Sigmoid colon (tissue), 7 donors: ENCODE results near the gene CPS1. TPM values are rescaled to one million over a fixed set of nuclear protein-coding genes. Genes with fewer than 3 reads are reported as not detected.

Experiments used
- DNase-seq: peaks from one replicate; pipeline ENCODE4 v3.0.0-alpha.2; 2019
- H3K27ac ChIP-seq, 4 donors: fragments of 200-600 bp; sonication (generic); one replicate each; pipeline ENCODE4 v1.5.1; 2016 to 2019; ENCODE audit warnings: mild to moderate bottlenecking in 1 of 4
- H3K27me3 ChIP-seq, 3 donors: fragments of 200-600 bp; sonication (generic); one replicate each; pipeline ENCODE4 v1.5.1; 2019; ENCODE audit warnings: mild to moderate bottlenecking in 1 of 3
- H3K36me3 ChIP-seq, 4 donors: fragments of 200-600 bp; sonication (generic); one replicate each; pipeline ENCODE4 v1.5.1; 2016 to 2019
- H3K4me1 ChIP-seq, 4 donors: fragments of 200-600 bp; sonication (generic); one replicate each; pipeline ENCODE4 v1.5.1; 2017 to 2019
- H3K4me3 ChIP-seq, 4 donors: fragments of 200-600 bp; sonication (generic); one replicate each; pipeline ENCODE4 v1.5.1; 2017 to 2019; ENCODE audit warnings: mild to moderate bottlenecking in 2 of 4, moderate library complexity in 1 of 4
- H3K9me3 ChIP-seq, 4 donors: fragments of 200-600 bp in 3 of 4; sonication (generic) in 3 of 4; one replicate each; pipeline versions ENCODE4 v1.5.1 to v1.6.1; 2013 to 2019
- CTCF ChIP-seq, 4 experiments: fragments of 450-650 bp in 3 of 4; fragments of 200-600 bp in 1 of 4; IDR thresholded peaks; one replicate each; pipeline ENCODE4 v1.5.1; 2016 to 2019; ENCODE audit warnings: antibody characterized with exemption in 4 of 4, mild to moderate bottlenecking in 3 of 4, moderate library complexity in 2 of 4
- EP300 ChIP-seq, 4 donors: sonication (generic); formaldehyde crosslinking; IDR thresholded peaks; one replicate each; pipeline ENCODE4 v1.6.1; 2017; ENCODE audit warnings: antibody characterized with exemption in 4 of 4
- POLR2A ChIP-seq, 2 donors: fragments of 450-650 bp; IDR thresholded peaks; one replicate each; pipeline ENCODE4 v1.6.1; 2016; ENCODE audit warnings: antibody characterized with exemption in 2 of 2, mild to moderate bottlenecking in 2 of 2, moderate library complexity in 2 of 2
- POLR2AphosphoS5 ChIP-seq, 4 donors: sonication (generic); formaldehyde crosslinking; IDR thresholded peaks; one replicate each; pipeline ENCODE4 v1.6.1; 2017; ENCODE audit warnings: antibody characterized with exemption in 4 of 4
- WGBS, 2 donors: extraction: QIAGEN DNeasy Blood & Tissue Kit; methylation state at CpG; one replicate each; pipeline ENCODE4 v1.1.7; 2013; 5-methylcytosine and 5-hydroxymethylcytosine counted together
- intact Hi-C: fragments of 100-400 bp; cut with DNase I; formaldehyde crosslinking; loops from one replicate; pipeline ENCODE4 v1.15.1; 2023
- polyA plus RNA-seq, 3 donors: library from polyadenylated mRNA; stranded (reverse); fragments of 200-250 nt; gene quantifications; one replicate each; pipeline ENCODE4 v1.2.3, GENCODE V29; 2013
- total RNA-seq, 4 donors: library from RNA; depleted of rRNA; stranded (reverse); fragments of >200 nt; gene quantifications; one replicate each; pipeline ENCODE4 v1.1.0, GENCODE V29; 2016
- donor health status: healthy with polysubstance abuse.
- donor health status: Bipolar disorder and iron deficiency.
- donor health status: healthy.

CPS1 gene
- total and polyA plus RNA-seq, 7 donors, result 0.29 to 2.9 (median 2.2) TPM; not detected in 2

- Histone ChIP-seq H3K4me1 (no peaks in the 10 kb centered on the region), H3K36me3 (no peaks in the 10 kb centered on the region), H3K9me3 (no peaks in the 10 kb centered on the region), H3K27ac (no peak overlapping the region), H3K27me3 (no peaks in the 10 kb centered on the region), H3K4me3 (no peak overlapping the region)
- WGBS, 2 donors, result 60 to 63% methylated on average over 4 of the region's 4 CpGs
- no peak for TF ChIP-seq POLR2AphosphoS5 (IDR thresholded peaks at IDR 0.05)
- TF ChIP-seq CTCF (IDR thresholded peaks at IDR 0.05), result no peak
- no peak for TF ChIP-seq EP300 (IDR thresholded peaks at IDR 0.05)
- no peak for TF ChIP-seq POLR2A (IDR thresholded peaks at IDR 0.05)
- DNase-seq, result no peak
- intact Hi-C loops, result no loop called here
Measured at GRCh38 chr2:210626849-210627248, 70.5 kb downstream of the CPS1 start.

GRCh38 chr2:210630873-210631560 lies 74.6 kb downstream of the CPS1 start:
- no peak overlapping the region for H3K4me3 ChIP-seq
- H3K9me3 ChIP-seq, result no peaks in the 10 kb centered on the region
- intact Hi-C loops, result no loop called here
- no peak overlapping the region for H3K27ac ChIP-seq
- 72 to 79% methylated on average over 5 of the region's 5 CpGs for WGBS, 2 donors
- no peaks in the 10 kb centered on the region for H3K36me3 ChIP-seq
- TF ChIP-seq POLR2AphosphoS5 (IDR thresholded peaks at IDR 0.05), result no peak
- no peak for TF ChIP-seq CTCF (IDR thresholded peaks at IDR 0.05)
- no peak for TF ChIP-seq POLR2A (IDR thresholded peaks at IDR 0.05)
- no peak for TF ChIP-seq EP300 (IDR thresholded peaks at IDR 0.05)
- no peaks in the 10 kb centered on the region for H3K4me1 ChIP-seq
- no peaks in the 10 kb centered on the region for H3K27me3 ChIP-seq
- DNase-seq, result no peak

GRCh38 chr2:210633699-210634098 lies 77.3 kb downstream of the CPS1 start:
- 93 to 94% methylated on average over 4 of the region's 4 CpGs for WGBS, 2 donors

GRCh38 chr2:210635257-210635656 lies 78.9 kb downstream of the CPS1 start:
- Histone ChIP-seq H3K9me3 (no peaks in the 10 kb centered on the region), H3K36me3 (no peaks in the 10 kb centered on the region), H3K4me1 (no peaks in the 10 kb centered on the region), H3K4me3 (no peak overlapping the region), H3K27ac (no peak overlapping the region), H3K27me3 (no peaks in the 10 kb centered on the region)
- WGBS, 2 donors, result 61 to 86% methylated on average over 1 of the region's 1 CpG
- TF ChIP-seq EP300 (IDR thresholded peaks at IDR 0.05) (no peak), CTCF (IDR thresholded peaks at IDR 0.05) (no peak), POLR2AphosphoS5 (IDR thresholded peaks at IDR 0.05) (no peak), POLR2A (IDR thresholded peaks at IDR 0.05) (no peak)
- no peak for DNase-seq
- intact Hi-C loops, result no loop called here

More at GRCh38 chr2:210633699-210634098, 77.3 kb downstream of the CPS1 start:
- intact Hi-C loops, result no loop called here
- H3K4me1 ChIP-seq, result no peaks in the 10 kb centered on the region
- H3K27ac ChIP-seq, result no peak overlapping the region
- no peak for DNase-seq
- no peaks in the 10 kb centered on the region for H3K27me3 ChIP-seq
- H3K36me3 ChIP-seq, result no peaks in the 10 kb centered on the region
- no peak overlapping the region for H3K4me3 ChIP-seq
- H3K9me3 ChIP-seq, result no peaks in the 10 kb centered on the region
- TF ChIP-seq EP300 (IDR thresholded peaks at IDR 0.05), result no peak
- TF ChIP-seq POLR2AphosphoS5 (IDR thresholded peaks at IDR 0.05), result no peak
- no peak for TF ChIP-seq POLR2A (IDR thresholded peaks at IDR 0.05)
- TF ChIP-seq CTCF (IDR thresholded peaks at IDR 0.05), result no peak

GRCh38 chr2:210642333-210642732 lies 85.9 kb downstream of the CPS1 start:
- no peaks in the 10 kb centered on the region for H3K36me3 ChIP-seq
- H3K4me3 ChIP-seq, result no peak overlapping the region
- no peaks in the 10 kb centered on the region for H3K9me3 ChIP-seq
- H3K27me3 ChIP-seq, result no peaks in the 10 kb centered on the region
- DNase-seq, result no peak
- intact Hi-C loops, result no loop called here
- H3K27ac ChIP-seq, result no peak overlapping the region
- no peaks in the 10 kb centered on the region for H3K4me1 ChIP-seq
- WGBS, 2 donors, result 85 to 87% methylated on average over 4 of the region's 4 CpGs
- TF ChIP-seq CTCF (IDR thresholded peaks at IDR 0.05) (no peak), POLR2A (IDR thresholded peaks at IDR 0.05) (no peak), POLR2AphosphoS5 (IDR thresholded peaks at IDR 0.05) (no peak), EP300 (IDR thresholded peaks at IDR 0.05) (no peak)
